ENCODE results near the gene RNF123.

Gene RNF123

DNA sequence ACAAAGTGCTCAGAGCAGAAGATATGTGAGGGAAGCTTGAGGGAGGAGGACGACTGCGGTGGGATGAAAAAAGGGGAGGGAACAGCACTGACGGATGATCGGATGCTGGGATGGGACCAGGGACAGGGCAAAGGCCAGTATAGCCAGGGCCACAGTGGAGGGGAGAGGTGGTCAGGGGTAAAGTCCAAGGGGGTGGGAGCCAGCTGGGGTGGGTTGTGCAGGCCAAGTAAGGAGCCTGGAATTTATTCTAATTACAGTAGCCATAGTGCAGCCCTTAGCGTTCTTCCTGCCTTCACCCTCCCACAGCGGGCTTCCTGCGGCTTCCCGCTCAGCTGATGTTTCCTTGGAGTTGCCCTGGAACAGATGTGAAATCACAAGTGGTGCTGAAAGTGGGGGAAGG lies 22.8 kb upstream of the RNF123 start:
- Histone ChIP-seq H2AFZ (ENCODE audit: low read length) (no peak overlapping the region), H3F3A (ENCODE audit: low read depth) (no peaks in the 10 kb centered on the region), H3K9me2 (replicated peaks; ENCODE audit: low read depth, low read length) (no peaks in the 10 kb centered on the region), H3K36me3 (ENCODE audit: insufficient read depth, low read length) (no peaks in the 10 kb centered on the region), H3K4me3 (ENCODE audit: low read length, poor library complexity, severe bottlenecking) (no peak overlapping the region), H3K4me2 (ENCODE audit: low read depth, low read length, poor library complexity, severe bottlenecking) (no peak overlapping the region), H3K79me2 (ENCODE audit: insufficient read depth, low read length) (no peaks in the 10 kb centered on the region), H3K9me3 (ENCODE audit: insufficient read depth, low read depth, low read length) (no peaks in the 10 kb centered on the region), H3K27me3 (ENCODE audit: insufficient read depth, low read length, poor library complexity, severe bottlenecking) (no peaks in the 10 kb centered on the region), H4K20me1 (ENCODE audit: insufficient read depth, low read length, poor library complexity, severe bottlenecking) (no peaks in the 10 kb centered on the region), H3K9ac (ENCODE audit: low read depth, low read length, poor library complexity, severe bottlenecking) (no peak overlapping the region), H3K4me1 (ENCODE audit: insufficient read depth, low read length, poor library complexity, severe bottlenecking) (peaks cover 12% of the 10 kb centered on the region)
- TF ChIP-seq CTCF (conservative IDR thresholded peaks at IDR 0.05; ENCODE audit: low read length): no peak
- TF ChIP-seq EZH2phosphoT487 (IDR thresholded peaks at IDR 0.05; ENCODE audit: borderline replicate concordance): no peak

DNA sequence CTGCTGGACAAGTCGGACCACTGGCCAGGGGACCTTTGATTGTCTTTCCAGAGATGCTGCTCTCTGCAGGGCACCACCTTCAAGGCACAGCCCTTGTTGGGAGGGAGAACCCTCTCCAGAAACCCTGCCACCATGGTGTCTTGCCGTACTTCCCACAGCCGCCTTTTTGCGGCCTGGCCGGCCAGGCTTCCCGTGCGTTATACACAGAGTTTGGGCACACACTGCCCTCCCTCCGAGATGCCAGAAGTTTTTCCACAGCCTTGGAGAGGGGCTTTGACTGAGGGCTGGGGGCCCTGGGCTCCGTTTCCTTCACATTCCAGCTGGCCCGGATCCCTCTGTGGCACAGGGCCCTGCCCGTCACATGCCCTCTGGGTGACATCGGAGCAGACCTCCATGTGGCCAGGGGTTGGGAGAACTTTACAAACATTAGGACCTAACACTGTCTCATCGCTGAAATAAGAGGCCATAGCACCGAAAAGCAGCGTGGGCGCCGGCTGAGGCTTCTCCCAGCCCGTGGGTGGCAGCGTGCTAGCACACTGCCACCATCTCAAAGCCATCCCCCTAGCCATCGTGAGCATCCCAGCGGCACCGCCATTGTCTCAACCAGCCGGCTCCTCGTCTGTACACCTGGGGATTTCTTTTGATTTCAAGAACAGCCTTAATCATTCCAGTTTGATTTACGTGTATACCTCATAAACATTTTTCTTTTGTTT lies 21.5 kb upstream of the RNF123 start:
- Histone ChIP-seq H3K36me3 (ENCODE audit: insufficient read depth, low read length) (no peaks in the 10 kb centered on the region), H3K79me2 (ENCODE audit: insufficient read depth, low read length) (peaks cover 8% of the 10 kb centered on the region; the same call in 1 of the 2 replicates), H3K27me3 (ENCODE audit: insufficient read depth, low read length, poor library complexity, severe bottlenecking) (no peaks in the 10 kb centered on the region), H4K20me1 (ENCODE audit: insufficient read depth, low read length, poor library complexity, severe bottlenecking) (no peaks in the 10 kb centered on the region), H3K9me2 (replicated peaks; ENCODE audit: low read depth, low read length) (no peaks in the 10 kb centered on the region), H3K4me2 (ENCODE audit: low read depth, low read length, poor library complexity, severe bottlenecking) (no peak overlapping the region), H3K4me3 (ENCODE audit: low read length, poor library complexity, severe bottlenecking) (no peak overlapping the region), H3K9me3 (ENCODE audit: insufficient read depth, low read depth, low read length) (no peaks in the 10 kb centered on the region), H3K4me1 (ENCODE audit: insufficient read depth, low read length, poor library complexity, severe bottlenecking) (peaks cover 12% of the 10 kb centered on the region), H3F3A (ENCODE audit: low read depth) (0 out of 2 replicates have a peak, but pooled peaks cover 2% of the 10 kb centered on the region), H3K9ac (ENCODE audit: low read depth, low read length, poor library complexity, severe bottlenecking) (no peak overlapping the region), H2AFZ (ENCODE audit: low read length) (no peak overlapping the region)
- TF ChIP-seq EZH2phosphoT487 (IDR thresholded peaks at IDR 0.05; ENCODE audit: borderline replicate concordance): no peak
- no peak for TF ChIP-seq CTCF (conservative IDR thresholded peaks at IDR 0.05; ENCODE audit: low read length)

DNA sequence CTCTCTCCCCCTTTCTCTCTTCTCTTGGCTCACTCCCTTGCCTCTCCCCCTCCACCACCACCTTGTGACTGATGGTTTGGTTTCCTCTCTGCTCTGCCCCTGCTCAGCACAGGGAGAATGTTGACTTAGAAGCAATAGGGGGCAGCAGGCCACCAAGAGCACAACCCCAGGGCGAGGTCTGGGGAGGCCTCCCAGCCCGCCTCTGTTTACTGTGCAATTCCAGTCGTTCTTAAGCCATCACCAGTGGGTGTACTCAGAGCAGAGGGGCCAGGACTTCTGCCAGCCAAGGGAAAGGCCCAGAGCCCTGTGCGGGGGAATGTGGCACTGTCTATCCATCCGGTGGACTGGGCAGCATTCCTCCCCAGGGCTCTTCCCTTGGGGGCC lies 21.0 kb upstream of the RNF123 start:
- Histone ChIP-seq H3K9me2 (replicated peaks; ENCODE audit: low read depth, low read length) (no peaks in the 10 kb centered on the region), H3K9ac (ENCODE audit: low read depth, low read length, poor library complexity, severe bottlenecking) (no peak overlapping the region), H3K9me3 (ENCODE audit: insufficient read depth, low read depth, low read length) (no peaks in the 10 kb centered on the region), H2AFZ (ENCODE audit: low read length) (no peak overlapping the region), H3K36me3 (ENCODE audit: insufficient read depth, low read length) (no peaks in the 10 kb centered on the region), H3K79me2 (ENCODE audit: insufficient read depth, low read length) (peaks cover 12% of the 10 kb centered on the region; the same call in 1 of the 2 replicates), H3F3A (ENCODE audit: low read depth) (0 out of 2 replicates have a peak, but pooled peaks cover 2% of the 10 kb centered on the region), H3K4me2 (ENCODE audit: low read depth, low read length, poor library complexity, severe bottlenecking) (no peak overlapping the region), H3K4me1 (ENCODE audit: insufficient read depth, low read length, poor library complexity, severe bottlenecking) (peaks cover 15% of the 10 kb centered on the region), H3K4me3 (ENCODE audit: low read length, poor library complexity, severe bottlenecking) (no peak overlapping the region), H4K20me1 (ENCODE audit: insufficient read depth, low read length, poor library complexity, severe bottlenecking) (no peaks in the 10 kb centered on the region), H3K27me3 (ENCODE audit: insufficient read depth, low read length, poor library complexity, severe bottlenecking) (no peaks in the 10 kb centered on the region)
- TF ChIP-seq EZH2phosphoT487 (IDR thresholded peaks at IDR 0.05; ENCODE audit: borderline replicate concordance) (no peak), CTCF (conservative IDR thresholded peaks at IDR 0.05; ENCODE audit: low read length) (peak; percentile 46)
